Fibroblast of peridontal ligament (primary cell): ENCODE results near the gene NRM.
"Not testable (repeated sequence)": the region's sequence is repeated elsewhere in the genome, so short reads cannot be mapped to it uniquely, and the experiment has no call there.

Source experiments
- DNase-seq: peaks from one replicate; pipeline ENCODE4 v3.0.0-alpha.2; 2010; ENCODE audit errors: extremely low read depth

NRM gene

GRCh38 chr6:30690403-30691207, at the start of gene NRM:
Gene NRM (minus strand): TSS chr6:30690984. CDS start chr6:30690974, 10 bp downstream.
- peak; percentile 75 for DNase-seq

GRCh38 chr6:30740540-30740870, 49.7 kb upstream of the NRM start:
- no peak for DNase-seq

GRCh38 chr6:30738532-30738931, 47.7 kb upstream of the NRM start:
- DNase-seq: no peak

GRCh38 chr6:30735668-30736314, 45.0 kb upstream of the NRM start:
- no peak for DNase-seq

- no peak for DNase-seq
Observed at GRCh38 chr6:30732237-30732943, 41.6 kb upstream of the NRM start.

- DNase-seq: no peak
Observed at GRCh38 chr6:30730601-30731435, 40.0 kb upstream of the NRM start.

GRCh38 chr6:30727920-30728553, 37.3 kb upstream of the NRM start:
- peak; percentile 61 for DNase-seq

- no peak for DNase-seq
Observed at GRCh38 chr6:30726506-30727413, 36.0 kb upstream of the NRM start.

GRCh38 chr6:30725713-30726505, 35.1 kb upstream of the NRM start:
- DNase-seq: peak; percentile 50

- peak; percentile 45 for DNase-seq
Observed at GRCh38 chr6:30724906-30725667, 34.3 kb upstream of the NRM start.

GRCh38 chr6:30723843-30724741, 33.3 kb upstream of the NRM start:
- not testable (repeated sequence) for DNase-seq

- DNase-seq: not testable (repeated sequence)
Observed at GRCh38 chr6:30723159-30723842, 32.5 kb upstream of the NRM start.

- peak; percentile 79 for DNase-seq
Observed at GRCh38 chr6:30722280-30723112, 31.7 kb upstream of the NRM start.

GRCh38 chr6:30722025-30722279, 31.2 kb upstream of the NRM start:
- peak; percentile 51 for DNase-seq

- peak; percentile 84 for DNase-seq
Observed at GRCh38 chr6:30721198-30722024, 30.6 kb upstream of the NRM start.
